ENCODE results near the gene ETV6.
A peak's percentile ranks its signal among the peaks of the same experiment; 100 is the strongest.

The ETV6 gene

DNA sequence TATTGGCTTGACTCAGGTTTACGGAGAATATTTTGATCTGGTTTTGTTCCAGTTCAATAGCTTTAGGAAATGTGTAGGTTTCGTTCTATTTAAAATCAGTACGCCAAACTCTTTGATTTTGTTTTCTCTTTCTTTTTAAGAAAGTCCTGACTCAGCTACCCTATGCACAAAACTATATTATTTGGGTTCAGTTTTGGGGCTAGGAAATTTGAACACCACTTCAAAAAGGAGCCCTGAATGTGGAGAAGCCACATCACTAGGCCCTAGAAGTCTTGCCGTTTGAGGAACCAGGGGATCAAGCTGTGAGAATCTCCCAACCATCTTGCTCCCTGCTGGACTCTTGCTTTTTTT lies 253.0 kb downstream of the ETV6 start:
- no peak for TF ChIP-seq EZH2 (IDR thresholded peaks at IDR 0.05; ENCODE audit: borderline replicate concordance, low read depth, low read length, severe bottlenecking)
- TF ChIP-seq, protein P1, sequence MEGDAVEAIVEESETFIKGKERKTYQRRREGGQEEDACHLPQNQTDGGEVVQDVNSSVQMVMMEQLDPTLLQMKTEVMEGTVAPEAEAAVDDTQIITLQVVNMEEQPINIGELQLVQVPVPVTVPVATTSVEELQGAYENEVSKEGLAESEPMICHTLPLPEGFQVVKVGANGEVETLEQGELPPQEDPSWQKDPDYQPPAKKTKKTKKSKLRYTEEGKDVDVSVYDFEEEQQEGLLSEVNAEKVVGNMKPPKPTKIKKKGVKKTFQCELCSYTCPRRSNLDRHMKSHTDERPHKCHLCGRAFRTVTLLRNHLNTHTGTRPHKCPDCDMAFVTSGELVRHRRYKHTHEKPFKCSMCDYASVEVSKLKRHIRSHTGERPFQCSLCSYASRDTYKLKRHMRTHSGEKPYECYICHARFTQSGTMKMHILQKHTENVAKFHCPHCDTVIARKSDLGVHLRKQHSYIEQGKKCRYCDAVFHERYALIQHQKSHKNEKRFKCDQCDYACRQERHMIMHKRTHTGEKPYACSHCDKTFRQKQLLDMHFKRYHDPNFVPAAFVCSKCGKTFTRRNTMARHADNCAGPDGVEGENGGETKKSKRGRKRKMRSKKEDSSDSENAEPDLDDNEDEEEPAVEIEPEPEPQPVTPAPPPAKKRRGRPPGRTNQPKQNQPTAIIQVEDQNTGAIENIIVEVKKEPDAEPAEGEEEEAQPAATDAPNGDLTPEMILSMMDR (IDR thresholded peaks at IDR 0.05; ENCODE audit: borderline replicate concordance, extremely low read depth, low read length, poor library complexity, severe bottlenecking): no peak
- ATAC-seq (ENCODE audit: insufficient read depth, low read depth) (peak; percentile 39), DNase-seq (no peak)
- no peaks in the 10 kb centered on the region for H3K79me2 ChIP-seq (ENCODE audit: insufficient read depth, low read length)
- H3K36me3 ChIP-seq (ENCODE audit: insufficient read depth, low read length): no peaks in the 10 kb centered on the region
- H3K4me1 ChIP-seq (ENCODE audit: insufficient read depth, low read length): peaks cover 33% of the 10 kb centered on the region
- H3K27ac ChIP-seq (ENCODE audit: low read length): no peak overlapping the region
- H3K9ac ChIP-seq (ENCODE audit: low read depth, low read length): no peak overlapping the region
- no peaks in the 10 kb centered on the region for H3K27me3 ChIP-seq (ENCODE audit: insufficient read depth, low read length, poor library complexity)
- no peak overlapping the region for H3K4me3 ChIP-seq (ENCODE audit: low read depth in 1 of 2, low read length in 2 of 2)
- H4K20me1 ChIP-seq (ENCODE audit: insufficient read depth, low read length): no peaks in the 10 kb centered on the region
- no peak overlapping the region for H2AFZ ChIP-seq (ENCODE audit: low read depth, low read length)
- peaks cover 5% of the 10 kb centered on the region for H3K9me3 ChIP-seq (ENCODE audit: insufficient read depth, low read length, severe bottlenecking)
- H3K4me2 ChIP-seq (ENCODE audit: insufficient read depth, low read length): no peak overlapping the region

GRCh38 chr12:11904124-11904523 lies 254.7 kb downstream of the ETV6 start:
- Histone ChIP-seq H3K9ac (ENCODE audit: low read depth, low read length) (no peak overlapping the region), H3K36me3 (ENCODE audit: insufficient read depth, low read length) (no peaks in the 10 kb centered on the region), H3K4me3 (ENCODE audit: low read depth in 1 of 2, low read length in 2 of 2) (no peak overlapping the region), H3K27me3 (ENCODE audit: insufficient read depth, low read length, poor library complexity) (no peaks in the 10 kb centered on the region), H3K4me1 (ENCODE audit: insufficient read depth, low read length) (peaks cover 21% of the 10 kb centered on the region), H4K20me1 (ENCODE audit: insufficient read depth, low read length) (no peaks in the 10 kb centered on the region), H2AFZ (ENCODE audit: low read depth, low read length) (no peak overlapping the region), H3K4me2 (ENCODE audit: insufficient read depth, low read length) (no peak overlapping the region), H3K79me2 (ENCODE audit: insufficient read depth, low read length) (no peaks in the 10 kb centered on the region), H3K9me3 (ENCODE audit: insufficient read depth, low read length, severe bottlenecking) (peaks cover 20% of the 10 kb centered on the region), H3K27ac (ENCODE audit: low read length) (no peak overlapping the region)
- DNase-seq (no peak), ATAC-seq (ENCODE audit: insufficient read depth, low read depth) (no peak)
- no peak for TF ChIP-seq EZH2 (IDR thresholded peaks at IDR 0.05; ENCODE audit: borderline replicate concordance, low read depth, low read length, severe bottlenecking)
- TF ChIP-seq, protein P1 (IDR thresholded peaks at IDR 0.05; ENCODE audit: borderline replicate concordance, extremely low read depth, low read length, poor library complexity, severe bottlenecking): no peak

GRCh38 chr12:11905534-11905933 lies 256.1 kb downstream of the ETV6 start:
- Histone ChIP-seq H3K4me2 (ENCODE audit: insufficient read depth, low read length) (no peak overlapping the region), H3K27ac (ENCODE audit: low read length) (no peak overlapping the region), H3K4me1 (ENCODE audit: insufficient read depth, low read length) (peaks cover 21% of the 10 kb centered on the region), H3K9me3 (ENCODE audit: insufficient read depth, low read length, severe bottlenecking) (peaks cover 20% of the 10 kb centered on the region), H3K4me3 (ENCODE audit: low read depth in 1 of 2, low read length in 2 of 2) (no peak overlapping the region), H3K27me3 (ENCODE audit: insufficient read depth, low read length, poor library complexity) (no peaks in the 10 kb centered on the region), H3K36me3 (ENCODE audit: insufficient read depth, low read length) (no peaks in the 10 kb centered on the region), H2AFZ (ENCODE audit: low read depth, low read length) (no peak overlapping the region; the same call in 1 of the 2 replicates), H3K9ac (ENCODE audit: low read depth, low read length) (no peak overlapping the region), H3K79me2 (ENCODE audit: insufficient read depth, low read length) (no peaks in the 10 kb centered on the region), H4K20me1 (ENCODE audit: insufficient read depth, low read length) (no peaks in the 10 kb centered on the region)
- ATAC-seq (ENCODE audit: insufficient read depth, low read depth) (peak; percentile 60; the same call in 2 of the 3 replicates), DNase-seq (no peak)
- no peak for TF ChIP-seq EZH2 (IDR thresholded peaks at IDR 0.05; ENCODE audit: borderline replicate concordance, low read depth, low read length, severe bottlenecking)
- TF ChIP-seq, protein P1 (IDR thresholded peaks at IDR 0.05; ENCODE audit: borderline replicate concordance, extremely low read depth, low read length, poor library complexity, severe bottlenecking): no peak
